ENCODE results near the gene SSNA1.

- TF ChIP-seq CTCF (IDR thresholded peaks at IDR 0.05) = no peak
- no peak for TF ChIP-seq POLR2A (IDR thresholded peaks at IDR 0.05)
- TF ChIP-seq EP300 (IDR thresholded peaks at IDR 0.05) = no peak
- no peak for TF ChIP-seq POLR2AphosphoS5 (IDR thresholded peaks at IDR 0.05)
Measured at GRCh38 chr9:137225699-137226331, 37.3 kb downstream of the SSNA1 start.
